GM21825 (cell line): ENCODE results near the gene SIGLEC9.
"Not testable (repeated sequence)": the region's sequence is repeated elsewhere in the genome, so short reads cannot be mapped to it uniquely, and the experiment has no call there.

Experiments
- ATAC-seq: cut with Tn5 transposase; IDR thresholded peaks from one replicate; pipeline ENCODE4 v1.9.1; 2021; ENCODE audit warnings: mild to moderate bottlenecking, moderate library complexity; ENCODE audit not compliant: unreplicated experiment

Gene SIGLEC9

GRCh38 chr19:51142809-51143475, 18.2 kb downstream of the SIGLEC9 start:
- ATAC-seq = not testable (repeated sequence)

GRCh38 chr19:51143486-51143885, 18.8 kb downstream of the SIGLEC9 start:
- ATAC-seq = no peak

GRCh38 chr19:51144482-51145045, 19.9 kb downstream of the SIGLEC9 start:
- ATAC-seq = no peak

GRCh38 chr19:51145916-51146493, 21.3 kb downstream of the SIGLEC9 start:
- no peak for ATAC-seq

GRCh38 chr19:51146751-51147150, 22.0 kb downstream of the SIGLEC9 start:
- ATAC-seq = no peak

- no peak for ATAC-seq
These were observed 23.0 kb downstream of the SIGLEC9 start for GRCh38 chr19:51147663-51148062.

- no peak for ATAC-seq
These were observed 23.9 kb downstream of the SIGLEC9 start for GRCh38 chr19:51148580-51148979.

GRCh38 chr19:51150627-51151026, 25.9 kb downstream of the SIGLEC9 start:
- ATAC-seq = no peak

- ATAC-seq = no peak
These were observed 32.0 kb downstream of the SIGLEC9 start for GRCh38 chr19:51156710-51157109.

GRCh38 chr19:51157265-51157664, 32.6 kb downstream of the SIGLEC9 start:
- ATAC-seq = no peak

GRCh38 chr19:51158474-51159129, 33.9 kb downstream of the SIGLEC9 start:
- no peak for ATAC-seq

GRCh38 chr19:51159656-51160055, 35.0 kb downstream of the SIGLEC9 start:
- ATAC-seq = no peak

GRCh38 chr19:51161266-51161665, 36.6 kb downstream of the SIGLEC9 start:
- no peak for ATAC-seq

- ATAC-seq = no peak
These were observed 37.3 kb downstream of the SIGLEC9 start for GRCh38 chr19:51161867-51162496.

- ATAC-seq = no peak
These were observed 38.6 kb downstream of the SIGLEC9 start for GRCh38 chr19:51163257-51163656.

GRCh38 chr19:51164215-51164614, 39.5 kb downstream of the SIGLEC9 start:
- no peak for ATAC-seq

GRCh38 chr19:51166846-51167490, 42.3 kb downstream of the SIGLEC9 start:
- ATAC-seq = no peak

GRCh38 chr19:51168564-51169282, 44.0 kb downstream of the SIGLEC9 start:
- ATAC-seq = no peak

GRCh38 chr19:51169283-51169918, 44.7 kb downstream of the SIGLEC9 start:
- not testable (repeated sequence) for ATAC-seq

- ATAC-seq = no peak
These were observed 47.5 kb downstream of the SIGLEC9 start for GRCh38 chr19:51172223-51172622.
